ENCODE measurements around the gene MARCHF3. TPM values are rescaled to one million over a fixed set of nuclear protein-coding genes. Genes with fewer than 3 reads are reported as not detected.
"Not testable (repeated sequence)": the region's sequence is repeated elsewhere in the genome, so short reads cannot be mapped to it uniquely, and the experiment has no call there.

Gene MARCHF3
- total and polyA plus RNA-seq, 2 donors (not counting 3 experiments of a cell fraction or from before 2014, with no cell fraction given) = 31.9 to 35.0 TPM

DNA sequence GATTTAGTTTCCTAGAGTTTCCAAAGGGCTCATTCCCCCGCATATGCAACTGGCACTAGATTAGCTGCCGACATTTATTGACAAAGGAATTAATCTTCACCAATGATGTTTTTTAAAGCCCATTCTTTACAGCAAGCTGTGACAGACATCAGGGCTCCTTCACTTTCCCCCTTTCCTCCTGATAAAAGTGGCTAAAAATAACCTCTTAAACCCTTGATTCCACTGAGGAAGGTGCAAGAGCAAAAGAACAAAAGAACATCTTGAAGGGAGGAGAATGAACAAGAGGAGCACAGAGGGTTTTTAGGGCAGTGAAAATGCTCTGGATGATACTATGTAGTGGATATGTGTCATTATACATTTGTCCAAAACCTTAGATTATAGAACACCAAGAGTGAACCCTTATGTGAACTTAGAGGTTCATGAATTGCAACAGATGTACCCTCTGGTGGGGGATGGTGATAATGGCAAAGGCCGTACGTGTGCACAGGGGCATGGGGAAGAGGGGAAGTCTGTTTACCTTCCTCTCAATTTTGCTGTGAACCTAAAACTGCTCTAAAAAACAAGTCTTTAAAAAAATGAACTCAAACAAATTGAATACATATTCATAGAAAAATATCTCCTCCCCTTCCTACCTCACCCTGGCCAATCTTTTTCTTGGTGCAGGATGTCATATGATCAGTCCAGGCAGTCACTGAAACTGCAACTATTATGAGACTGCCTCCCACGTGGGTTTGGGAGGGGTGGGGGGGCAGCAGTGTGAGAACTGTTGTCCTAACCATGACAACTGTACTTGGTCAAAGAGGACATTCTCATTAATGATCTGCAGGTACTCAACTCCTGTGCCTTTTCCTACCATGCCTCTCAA lies 83.0 kb downstream of the MARCHF3 start:
- peaks cover 15% of the 10 kb centered on the region for H3K4me1 ChIP-seq (ENCODE audit: control insufficient read depth, extremely low read depth, insufficient read depth, low read length)
- no peaks in the 10 kb centered on the region for H4K20me1 ChIP-seq (replicated peaks; ENCODE audit: control insufficient read depth, extremely low read depth, insufficient read depth, low read length)
- peaks cover 67% of the 10 kb centered on the region for H3K79me2 ChIP-seq (ENCODE audit: control insufficient read depth, insufficient read depth, low read length)
- no peak overlapping the region for H3K9ac ChIP-seq (replicated peaks; ENCODE audit: extremely low read depth, insufficient read depth, low read length)
- no peaks in the 10 kb centered on the region for H3K9me3 ChIP-seq (replicated peaks; ENCODE audit: control insufficient read depth, insufficient read depth, low read length)
- no peak overlapping the region for H3K4me2 ChIP-seq (ENCODE audit: insufficient read depth, low read length)
- H3K9me1 ChIP-seq (replicated peaks; ENCODE audit: control insufficient read depth, extremely low read depth, insufficient read depth, low read length) = peaks cover 2% of the 10 kb centered on the region
- TF ChIP-seq, protein P1, sequence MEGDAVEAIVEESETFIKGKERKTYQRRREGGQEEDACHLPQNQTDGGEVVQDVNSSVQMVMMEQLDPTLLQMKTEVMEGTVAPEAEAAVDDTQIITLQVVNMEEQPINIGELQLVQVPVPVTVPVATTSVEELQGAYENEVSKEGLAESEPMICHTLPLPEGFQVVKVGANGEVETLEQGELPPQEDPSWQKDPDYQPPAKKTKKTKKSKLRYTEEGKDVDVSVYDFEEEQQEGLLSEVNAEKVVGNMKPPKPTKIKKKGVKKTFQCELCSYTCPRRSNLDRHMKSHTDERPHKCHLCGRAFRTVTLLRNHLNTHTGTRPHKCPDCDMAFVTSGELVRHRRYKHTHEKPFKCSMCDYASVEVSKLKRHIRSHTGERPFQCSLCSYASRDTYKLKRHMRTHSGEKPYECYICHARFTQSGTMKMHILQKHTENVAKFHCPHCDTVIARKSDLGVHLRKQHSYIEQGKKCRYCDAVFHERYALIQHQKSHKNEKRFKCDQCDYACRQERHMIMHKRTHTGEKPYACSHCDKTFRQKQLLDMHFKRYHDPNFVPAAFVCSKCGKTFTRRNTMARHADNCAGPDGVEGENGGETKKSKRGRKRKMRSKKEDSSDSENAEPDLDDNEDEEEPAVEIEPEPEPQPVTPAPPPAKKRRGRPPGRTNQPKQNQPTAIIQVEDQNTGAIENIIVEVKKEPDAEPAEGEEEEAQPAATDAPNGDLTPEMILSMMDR (IDR thresholded peaks at IDR 0.05; ENCODE audit: extremely low read depth in 1 of 2, insufficient read depth in 1 of 2, low read depth in 1 of 2, low read length in 2 of 2) = no peak
- TF ChIP-seq MYC (IDR thresholded peaks at IDR 0.05; ENCODE audit: low read depth, low read length) = no peak
- TF ChIP-seq, protein P2, sequence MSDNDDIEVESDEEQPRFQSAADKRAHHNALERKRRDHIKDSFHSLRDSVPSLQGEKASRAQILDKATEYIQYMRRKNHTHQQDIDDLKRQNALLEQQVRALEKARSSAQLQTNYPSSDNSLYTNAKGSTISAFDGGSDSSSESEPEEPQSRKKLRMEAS (IDR thresholded peaks at IDR 0.05; ENCODE audit: insufficient read depth, insufficient read length) = no peak
- TF ChIP-seq JUN (IDR thresholded peaks at IDR 0.05; ENCODE audit: borderline replicate concordance, insufficient read depth, insufficient read length, low read depth) = no peak
- TF ChIP-seq EZH2 (IDR thresholded peaks at IDR 0.05; ENCODE audit: borderline replicate concordance, low read depth, low read length, severe bottlenecking) = no peak
- no peak overlapping the region for H3K27ac ChIP-seq (ENCODE audit: insufficient read depth, low read depth, low read length)
- no TSS peak for BruUV-seq (replicated peaks)
- no peaks in the 10 kb centered on the region for H3K27me3 ChIP-seq (ENCODE audit: control insufficient read depth in 2 of 2, insufficient read depth in 2 of 2, low read length in 2 of 2)
- ChIA-PET POLR2A (no interaction called here), CTCF (no interaction called here)
- intact Hi-C loops (cut with micrococcal nuclease) (no loop called here), dilution Hi-C loops (cut with MboI; ENCODE audit: extremely low pct_ligation_motif_present, low sequenced_read_pairs) (no loop called here)
- no peak for DNase-seq (ENCODE audit: low read depth, low spot score)
- H2AFZ ChIP-seq (ENCODE audit: low read depth, low read length) = no peak overlapping the region
- no peaks in the 10 kb centered on the region for H3K36me3 ChIP-seq (ENCODE audit: control insufficient read depth in 2 of 2, extremely low read depth in 1 of 2, insufficient read depth in 2 of 2, low read length in 2 of 2)
- no peak for FAIRE-seq
- no peak overlapping the region for H3K4me3 ChIP-seq (replicated peaks in 1 of 3; ENCODE audit: insufficient read depth in 1 of 3, low read depth in 1 of 3, low read length in 3 of 3)

DNA sequence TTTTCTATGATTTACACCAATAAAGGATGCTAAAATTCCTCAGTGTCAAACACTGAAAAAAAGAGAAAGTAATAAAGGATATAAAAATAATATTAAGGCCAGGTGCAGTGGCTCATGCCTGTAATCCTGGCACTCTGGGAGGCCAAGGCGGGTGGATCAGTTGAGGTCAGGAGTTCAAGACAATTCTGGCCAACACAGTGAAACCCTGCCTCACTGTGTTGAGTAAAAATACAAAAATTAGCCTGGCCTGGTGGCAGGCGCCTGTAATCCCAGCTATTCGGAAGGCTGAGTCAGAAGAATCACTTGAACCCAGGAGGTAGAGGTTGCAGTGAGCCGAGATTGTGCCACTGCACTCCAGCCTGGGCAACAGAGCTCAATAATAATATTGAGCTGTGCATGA lies 87.5 kb downstream of the MARCHF3 start:
- POLR2A ChIA-PET; intact Hi-C loops (cut with micrococcal nuclease); H3K4me3 ChIP-seq (replicated peaks in 1 of 3; ENCODE audit: insufficient read depth in 1 of 3, low read depth in 1 of 3, low read length in 3 of 3); H3K36me3 ChIP-seq (ENCODE audit: control insufficient read depth in 2 of 2, extremely low read depth in 1 of 2, insufficient read depth in 2 of 2, low read length in 2 of 2); BruUV-seq (replicated peaks); FAIRE-seq; dilution Hi-C loops (cut with MboI; ENCODE audit: extremely low pct_ligation_motif_present, low sequenced_read_pairs); H3K4me2 ChIP-seq (ENCODE audit: insufficient read depth, low read length); H3K9me1 ChIP-seq (replicated peaks; ENCODE audit: control insufficient read depth, extremely low read depth, insufficient read depth, low read length); H3K9ac ChIP-seq (replicated peaks; ENCODE audit: extremely low read depth, insufficient read depth, low read length); H3K27ac ChIP-seq (ENCODE audit: insufficient read depth, low read depth, low read length); DNase-seq (ENCODE audit: low read depth, low spot score); H4K20me1 ChIP-seq (replicated peaks; ENCODE audit: control insufficient read depth, extremely low read depth, insufficient read depth, low read length); H3K27me3 ChIP-seq (ENCODE audit: control insufficient read depth in 2 of 2, insufficient read depth in 2 of 2, low read length in 2 of 2); H3K9me3 ChIP-seq (replicated peaks; ENCODE audit: control insufficient read depth, insufficient read depth, low read length); H2AFZ ChIP-seq (ENCODE audit: low read depth, low read length): not testable (repeated sequence)
- Histone ChIP-seq H3K79me2 (ENCODE audit: control insufficient read depth, insufficient read depth, low read length) (peaks cover 49% of the 10 kb centered on the region), H3K4me1 (ENCODE audit: control insufficient read depth, extremely low read depth, insufficient read depth, low read length) (peaks cover 11% of the 10 kb centered on the region)
- CTCF ChIA-PET = interaction anchor here (2.0 to 3.3 kb wide), 2 partner anchors 17 to 27 kb away, joined by 5 to 12 read pairs; no protein-coding TSS in a partner anchor

Measured in endothelial cell of umbilical vein (primary cell).